VCaP (cell line): ENCODE measurements around the gene TTC4.

Experiments used
- H3K27ac ChIP-seq: fragments of 450-650 bp; 2 replicates; pipeline ENCODE4 v1.5.1; 2017
- TF ChIP-seq, protein P1 (sequence below): fragments of 450-650 bp; conservative IDR thresholded peaks from 2 replicates; pipeline ENCODE4 v1.5.1; 2017; ENCODE audit warnings: mild to moderate bottlenecking, moderate library complexity

TTC4 gene

DNA sequence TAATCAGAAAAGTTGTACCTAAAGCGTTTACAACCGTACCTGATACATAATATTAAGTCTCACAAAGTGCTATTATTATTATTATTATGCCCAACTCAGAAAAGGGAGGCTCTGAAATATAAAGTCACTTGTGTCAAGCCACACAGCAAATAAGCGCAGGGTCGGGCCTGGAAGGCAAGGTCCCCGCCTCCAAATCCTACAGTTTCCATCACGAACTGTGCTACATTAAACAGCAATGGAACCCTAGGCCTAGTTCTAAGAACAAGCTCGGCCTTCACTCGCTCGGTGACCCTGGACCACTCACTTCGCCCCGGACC lies 48.1 kb downstream of the TTC4 start:
- TF ChIP-seq, protein P1, sequence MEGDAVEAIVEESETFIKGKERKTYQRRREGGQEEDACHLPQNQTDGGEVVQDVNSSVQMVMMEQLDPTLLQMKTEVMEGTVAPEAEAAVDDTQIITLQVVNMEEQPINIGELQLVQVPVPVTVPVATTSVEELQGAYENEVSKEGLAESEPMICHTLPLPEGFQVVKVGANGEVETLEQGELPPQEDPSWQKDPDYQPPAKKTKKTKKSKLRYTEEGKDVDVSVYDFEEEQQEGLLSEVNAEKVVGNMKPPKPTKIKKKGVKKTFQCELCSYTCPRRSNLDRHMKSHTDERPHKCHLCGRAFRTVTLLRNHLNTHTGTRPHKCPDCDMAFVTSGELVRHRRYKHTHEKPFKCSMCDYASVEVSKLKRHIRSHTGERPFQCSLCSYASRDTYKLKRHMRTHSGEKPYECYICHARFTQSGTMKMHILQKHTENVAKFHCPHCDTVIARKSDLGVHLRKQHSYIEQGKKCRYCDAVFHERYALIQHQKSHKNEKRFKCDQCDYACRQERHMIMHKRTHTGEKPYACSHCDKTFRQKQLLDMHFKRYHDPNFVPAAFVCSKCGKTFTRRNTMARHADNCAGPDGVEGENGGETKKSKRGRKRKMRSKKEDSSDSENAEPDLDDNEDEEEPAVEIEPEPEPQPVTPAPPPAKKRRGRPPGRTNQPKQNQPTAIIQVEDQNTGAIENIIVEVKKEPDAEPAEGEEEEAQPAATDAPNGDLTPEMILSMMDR, result no peak
- H3K27ac ChIP-seq, result peak overlapping the region; percentile 88

DNA sequence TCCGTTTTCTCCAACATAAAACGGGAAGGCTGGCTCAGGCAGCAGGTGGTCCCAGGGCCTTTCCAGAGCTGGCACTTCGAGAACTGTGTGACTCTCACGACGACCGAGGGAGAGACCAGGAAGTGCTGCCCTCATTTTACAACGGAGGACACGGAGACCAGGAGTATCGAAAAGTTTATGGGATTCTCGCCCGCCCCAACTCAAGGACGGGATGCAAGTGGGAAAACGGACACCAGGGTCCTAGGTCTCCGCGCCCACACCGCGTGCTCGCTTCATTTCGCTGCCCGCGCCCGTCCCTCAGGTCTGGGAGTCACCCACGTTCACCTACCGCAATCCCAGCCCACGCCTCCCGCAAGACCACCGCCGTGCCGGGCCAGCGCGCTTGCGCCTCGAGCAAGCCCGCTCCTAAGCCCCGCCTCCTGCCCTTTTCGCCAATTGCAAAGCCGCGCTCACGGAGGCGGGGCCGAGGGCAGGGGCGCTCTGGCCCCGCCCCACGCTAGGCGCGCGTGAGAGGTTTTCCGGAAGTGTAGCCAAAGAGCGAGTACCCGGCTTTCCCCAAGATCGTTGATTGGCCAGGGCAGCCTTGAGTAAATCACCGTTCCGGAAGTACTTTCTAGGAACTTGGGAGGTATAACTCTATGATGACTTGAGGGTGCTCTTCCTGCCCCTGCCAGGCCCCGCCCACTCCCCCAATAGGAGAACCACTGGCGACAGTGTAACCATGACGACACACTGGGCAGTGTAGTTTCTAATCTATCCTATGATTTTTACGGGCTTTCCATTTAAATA lies 48.7 kb downstream of the TTC4 start, which contains the start of gene PARS2:
TSS of gene PARS2 (minus strand) at position 391 of the 789 bp plus-strand sequence. CDS start 5,362 bp downstream, outside the sequence.
- TF ChIP-seq, protein P1, result no peak
- peak within 1 kb of the TSS; percentile 88 for H3K27ac ChIP-seq

DNA sequence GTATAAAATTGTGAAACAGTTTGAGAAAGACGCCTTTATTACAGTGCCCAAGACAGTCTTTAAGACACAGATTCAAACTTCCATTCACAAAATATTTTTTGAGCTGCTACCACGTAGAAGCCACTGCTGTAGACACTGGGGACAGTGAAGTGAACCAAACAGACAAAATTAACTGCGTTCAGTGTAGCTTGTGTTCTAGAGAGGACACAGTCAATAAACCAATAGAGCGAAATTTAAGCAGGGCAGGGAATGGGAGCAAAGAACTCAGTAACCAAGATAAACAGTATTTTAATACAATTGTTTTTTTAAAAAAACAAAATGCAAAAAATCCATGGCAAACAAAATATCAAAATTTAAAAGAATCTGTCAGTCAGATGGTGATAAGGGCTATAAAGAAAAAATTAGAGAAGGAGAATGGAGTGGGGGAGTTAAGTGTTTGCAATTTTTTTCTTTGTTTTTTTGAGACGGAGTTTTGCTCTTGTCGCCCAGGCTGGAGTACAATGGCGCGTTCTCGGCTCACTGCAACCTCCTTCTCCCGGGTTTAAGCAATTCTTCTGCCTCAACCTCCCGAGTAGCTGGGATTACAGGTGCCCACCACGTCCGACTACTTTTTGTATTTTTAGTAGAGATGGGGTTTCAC lies 49.4 kb downstream of the TTC4 start:
- TF ChIP-seq, protein P1, result no peak
- peak overlapping the region; percentile 88 for H3K27ac ChIP-seq

DNA sequence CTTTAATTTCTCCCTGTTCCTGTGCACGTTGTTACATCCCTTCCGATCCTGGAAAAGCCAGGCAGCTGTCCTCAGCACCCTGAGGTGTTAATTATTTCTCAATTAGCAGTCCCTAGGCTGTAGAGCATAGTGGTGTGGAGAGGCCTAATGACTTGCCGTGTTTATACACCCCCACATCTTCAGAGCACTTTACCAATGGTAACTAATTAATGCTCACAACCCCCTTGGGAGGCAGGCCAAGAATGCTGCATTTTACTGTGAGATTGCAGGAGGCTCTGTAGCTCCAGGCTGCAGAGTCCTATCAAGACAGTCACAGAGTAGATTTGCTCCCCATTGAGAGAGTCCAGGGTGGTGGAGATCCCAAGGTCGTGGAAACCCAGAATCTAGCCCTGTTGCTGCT lies 51.1 kb downstream of the TTC4 start:
- H3K27ac ChIP-seq, result no peak overlapping the region
- TF ChIP-seq, protein P1, result no peak

DNA sequence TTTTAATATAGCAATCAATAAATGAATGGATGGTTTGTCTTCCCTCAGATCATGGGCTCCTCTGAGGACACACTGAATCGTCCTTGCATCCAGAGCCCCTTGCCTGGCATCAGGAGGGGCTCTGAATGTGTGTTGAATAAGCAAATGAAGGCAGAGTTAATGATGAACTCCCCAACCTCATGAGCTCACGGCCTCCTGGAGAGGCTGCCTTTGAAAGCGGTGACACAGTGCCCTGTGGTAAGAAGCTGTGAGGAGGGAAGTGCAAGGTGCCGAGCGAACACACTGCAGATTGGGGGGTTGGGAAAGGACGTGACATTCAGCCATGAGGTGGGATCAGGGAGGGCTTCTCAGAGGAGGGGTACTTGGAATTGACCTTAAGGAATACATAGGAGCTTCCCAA lies 51.9 kb downstream of the TTC4 start:
- TF ChIP-seq, protein P1, result no peak

DNA sequence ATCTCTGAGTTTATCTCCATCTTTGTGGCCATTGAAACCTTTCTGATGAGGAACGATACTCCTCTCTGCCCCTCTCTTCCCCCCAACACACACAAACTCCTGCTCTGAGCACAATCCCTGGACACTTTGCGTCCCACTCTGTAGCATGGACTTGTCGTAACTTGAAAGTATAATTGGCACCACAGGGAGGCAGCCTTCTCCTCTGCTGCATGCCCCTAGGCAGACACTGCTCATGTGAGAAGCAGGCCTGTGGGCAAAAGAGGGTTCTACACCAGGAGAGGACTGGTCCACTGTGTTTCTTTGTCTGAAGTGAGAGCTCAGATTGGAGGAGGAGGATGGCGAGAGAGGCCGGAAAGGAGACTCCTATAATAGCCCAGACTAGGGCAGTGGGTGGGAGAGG lies 52.4 kb downstream of the TTC4 start:
- TF ChIP-seq, protein P1, result no peak; the same call in 1 of the 2 replicates
- H3K27ac ChIP-seq, result no peak overlapping the region

More for the DNA sequence above, 51.9 kb downstream of the TTC4 start:
- H3K27ac ChIP-seq, result no peak overlapping the region

DNA sequence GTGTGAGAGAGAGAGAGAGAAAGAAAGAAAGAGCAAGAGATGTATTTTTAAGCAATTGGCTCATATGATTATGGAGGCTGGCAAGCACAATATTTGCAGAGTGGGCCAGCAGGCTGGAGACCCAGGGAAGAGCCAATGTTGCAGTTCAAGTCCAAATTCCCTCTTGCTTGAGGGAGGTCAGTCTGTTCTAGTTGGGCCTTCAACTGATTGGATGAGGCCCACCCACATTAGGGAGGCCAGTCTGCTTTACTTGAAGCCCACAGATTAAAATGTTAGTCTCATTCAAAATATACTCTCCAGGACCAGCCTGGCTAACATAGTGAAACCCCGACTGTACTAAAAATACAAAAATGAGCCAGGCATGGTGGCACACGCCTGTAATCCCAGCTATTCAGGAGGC lies 57.3 kb downstream of the TTC4 start:
- TF ChIP-seq, protein P1, result no peak
- H3K27ac ChIP-seq, result no peak overlapping the region
